Midbrain (tissue), 1 donor: ENCODE data around the gene ZBTB45.
A peak's percentile ranks its signal among the peaks of the same experiment; 100 is the strongest.

ENCODE experiments used
- DNase-seq: peaks from one replicate; lab custom pipeline; 2025; lab: John Stamatoyannopoulos, UW

Gene ZBTB45

DNA sequence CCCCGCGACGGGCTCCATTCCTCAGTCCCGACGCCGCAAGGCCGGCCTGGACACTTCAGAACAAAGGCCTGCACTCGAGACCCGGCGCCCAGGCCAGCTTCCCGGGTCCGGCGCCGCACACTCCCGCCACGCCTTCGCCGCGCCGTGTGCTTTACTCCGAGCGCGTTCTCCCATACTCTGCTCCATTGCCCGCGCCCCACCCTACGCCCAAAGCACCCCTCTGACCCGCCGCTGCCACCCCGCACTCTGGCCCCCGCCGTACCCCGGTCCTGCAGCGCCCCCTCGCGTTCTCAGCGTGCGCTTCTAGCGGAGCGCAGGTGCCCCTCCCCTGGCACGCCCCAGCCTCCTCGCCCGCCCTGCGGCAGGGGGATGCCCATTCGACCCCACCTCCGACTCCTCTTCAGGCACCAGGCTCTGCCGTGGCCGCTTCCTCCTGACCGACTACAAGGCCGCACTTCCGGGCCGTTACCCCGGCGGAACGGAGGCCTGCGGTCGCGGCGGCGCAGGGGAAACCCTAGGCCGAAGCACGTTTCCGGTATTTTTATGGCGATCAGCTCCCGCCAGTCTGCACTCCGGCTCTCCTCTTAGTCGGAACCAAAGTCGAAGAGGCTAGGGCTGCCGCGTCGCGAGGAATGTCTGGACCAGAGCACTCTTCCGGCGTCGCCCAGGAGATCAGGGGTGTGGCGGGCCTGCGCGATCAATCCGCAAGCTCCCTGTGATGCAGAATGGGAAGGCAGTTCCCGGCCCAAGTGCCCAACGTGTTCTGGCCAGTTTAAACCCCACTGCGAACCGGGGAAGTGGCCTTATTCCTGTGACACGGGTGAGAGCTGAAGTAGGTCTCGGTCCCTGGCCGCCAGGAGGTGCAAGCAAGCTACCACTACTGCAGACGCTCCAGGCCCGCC is at the start of gene ZBTB45:
TSS of gene ZBTB45 (minus strand) at position 456 of the 902 bp plus-strand sequence. CDS start 2,137 bp downstream, outside the sequence.
- DNase-seq, result peak; percentile 95

DNA sequence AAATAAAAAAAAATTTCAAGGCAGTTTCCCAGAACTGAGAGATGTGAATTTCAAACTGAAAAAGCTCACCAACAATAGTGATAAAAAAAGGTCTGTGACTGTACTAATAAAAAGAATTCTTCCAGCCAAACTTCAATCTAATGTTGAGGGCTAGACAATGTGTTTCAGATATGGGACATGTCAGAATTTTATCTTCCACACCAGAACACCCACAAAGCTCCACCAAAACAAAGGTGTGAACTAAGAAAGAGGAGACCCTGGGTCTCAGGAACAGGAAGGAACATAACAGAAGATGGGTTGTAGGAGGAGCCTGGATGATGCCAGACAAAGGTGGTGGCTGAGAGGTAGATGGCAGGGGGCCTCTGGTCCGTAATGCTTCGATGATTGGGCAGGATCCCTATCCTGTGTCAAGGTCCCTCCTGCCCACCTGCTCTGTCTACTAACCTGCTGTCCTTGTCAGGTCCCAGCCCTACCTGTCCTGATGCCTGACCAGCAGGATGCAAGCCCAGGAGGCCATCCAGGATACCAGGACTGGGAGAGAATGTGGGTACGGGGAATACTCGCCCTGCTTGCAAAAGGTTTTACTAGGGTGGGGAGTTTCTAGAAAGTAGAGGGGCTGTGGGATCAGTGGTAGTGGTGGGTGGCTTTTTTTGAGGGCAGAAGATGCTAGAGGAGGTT is 49.0 kb upstream of the ZBTB45 start:
- no peak for DNase-seq

DNA sequence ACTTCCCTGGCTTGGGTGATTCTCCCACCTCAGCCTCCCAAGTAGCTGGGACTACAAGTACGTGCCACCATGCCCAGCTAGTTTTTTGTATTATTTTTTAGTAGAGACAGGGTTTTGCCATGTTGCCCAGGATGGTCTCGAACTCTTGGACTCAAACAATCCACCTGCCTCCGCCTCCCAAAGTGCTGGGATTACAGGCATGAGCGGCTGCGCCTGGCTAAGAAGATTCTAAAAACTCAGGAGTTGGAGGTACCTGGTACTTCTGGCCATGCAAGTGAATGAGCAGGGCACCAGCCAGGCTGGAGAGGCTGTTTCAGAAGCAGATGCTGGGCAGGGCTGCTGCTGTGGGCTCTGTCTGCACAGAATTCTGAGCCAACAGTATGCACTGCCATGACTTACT is 47.4 kb upstream of the ZBTB45 start:
- DNase-seq, result no peak

DNA sequence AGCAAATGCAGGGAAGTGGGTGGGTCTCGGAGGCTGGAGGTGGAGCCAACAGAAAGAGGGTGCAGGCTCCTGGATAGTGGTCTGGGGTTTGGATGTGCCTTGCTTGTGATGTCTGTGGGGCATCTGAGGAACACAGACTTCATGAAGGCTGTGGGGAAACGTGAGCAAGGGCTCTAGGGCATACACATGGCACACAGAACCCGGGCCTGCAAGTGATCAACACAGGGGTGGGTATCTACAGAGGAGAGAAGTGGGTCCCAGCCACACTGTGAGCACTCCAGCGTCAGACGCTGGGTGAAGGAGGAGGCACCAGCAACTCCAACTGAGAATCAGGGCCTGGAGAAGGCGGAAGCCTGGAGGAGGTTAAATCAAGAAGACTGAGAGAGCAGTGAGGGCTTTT is 44.2 kb upstream of the ZBTB45 start:
- no peak for DNase-seq

DNA sequence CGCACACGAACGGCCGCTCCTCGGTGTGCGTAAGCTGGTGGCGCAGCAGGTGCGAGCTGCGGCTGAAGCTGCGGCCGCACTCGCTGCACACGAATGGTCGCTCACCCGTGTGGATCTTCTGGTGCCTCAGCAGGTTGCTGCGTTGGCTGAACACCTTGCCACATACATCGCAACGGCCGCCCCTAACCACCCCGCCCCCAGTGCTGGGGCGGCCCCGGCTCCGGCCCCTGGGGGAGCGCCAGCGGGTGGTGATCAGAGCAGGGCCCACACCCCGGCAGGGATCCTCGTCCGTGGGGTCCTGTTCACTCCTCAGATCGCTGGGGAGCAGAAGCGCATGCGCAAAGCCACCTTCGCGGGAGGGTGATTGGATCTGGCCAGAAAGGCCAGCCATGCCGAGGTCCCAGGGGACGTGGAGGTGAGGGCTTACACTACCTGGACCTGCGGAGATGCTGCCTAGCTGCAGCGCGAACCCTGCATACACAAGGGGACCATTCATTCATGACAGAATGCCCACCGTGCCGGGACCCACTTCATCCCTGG is 43.5 kb upstream of the ZBTB45 start:
- DNase-seq, result no peak

DNA sequence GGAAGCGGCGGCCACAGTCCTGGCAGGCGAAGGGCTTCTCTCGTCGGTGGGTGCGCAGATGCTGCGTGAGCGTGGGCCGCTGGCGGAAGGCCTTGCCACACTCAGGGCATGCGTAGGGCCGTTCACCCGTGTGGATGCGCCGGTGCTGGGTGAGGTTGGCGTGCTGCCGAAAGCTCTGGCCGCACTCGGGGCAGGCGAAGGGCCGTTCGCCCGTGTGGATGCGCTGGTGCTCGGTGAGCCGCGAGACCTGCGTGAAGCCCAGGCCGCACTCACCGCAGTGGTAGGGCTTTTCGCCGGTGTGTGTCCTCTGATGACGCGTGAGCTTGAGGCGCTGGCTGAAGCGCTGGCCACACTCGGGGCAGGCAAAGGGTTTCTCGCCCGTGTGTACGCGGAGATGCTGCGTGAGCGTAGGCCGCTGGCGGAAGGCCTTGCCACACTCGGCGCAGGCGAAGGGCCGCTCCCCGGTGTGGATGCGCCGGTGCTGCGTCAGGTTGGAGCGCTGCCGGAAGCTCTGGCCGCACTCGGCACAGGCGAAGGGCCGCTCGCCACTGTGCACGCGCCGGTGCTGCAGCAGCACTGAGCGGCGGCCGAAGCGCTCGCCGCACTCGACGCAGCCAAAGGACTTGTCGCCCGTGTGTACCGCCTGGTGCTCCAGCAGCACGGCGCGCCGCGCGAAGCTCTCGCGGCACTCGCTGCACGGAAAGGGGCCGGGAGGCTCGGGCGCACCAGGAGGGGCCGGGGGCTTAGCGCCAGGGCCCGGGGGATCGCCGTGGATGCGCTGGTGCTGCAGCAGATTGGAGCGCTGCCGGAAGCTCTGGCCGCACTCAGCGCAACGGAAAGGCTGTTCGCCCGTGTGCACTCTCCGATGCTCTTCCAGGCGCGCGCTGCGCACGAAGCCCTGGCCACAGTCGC is 42.8 kb upstream of the ZBTB45 start:
- no peak for DNase-seq

DNA sequence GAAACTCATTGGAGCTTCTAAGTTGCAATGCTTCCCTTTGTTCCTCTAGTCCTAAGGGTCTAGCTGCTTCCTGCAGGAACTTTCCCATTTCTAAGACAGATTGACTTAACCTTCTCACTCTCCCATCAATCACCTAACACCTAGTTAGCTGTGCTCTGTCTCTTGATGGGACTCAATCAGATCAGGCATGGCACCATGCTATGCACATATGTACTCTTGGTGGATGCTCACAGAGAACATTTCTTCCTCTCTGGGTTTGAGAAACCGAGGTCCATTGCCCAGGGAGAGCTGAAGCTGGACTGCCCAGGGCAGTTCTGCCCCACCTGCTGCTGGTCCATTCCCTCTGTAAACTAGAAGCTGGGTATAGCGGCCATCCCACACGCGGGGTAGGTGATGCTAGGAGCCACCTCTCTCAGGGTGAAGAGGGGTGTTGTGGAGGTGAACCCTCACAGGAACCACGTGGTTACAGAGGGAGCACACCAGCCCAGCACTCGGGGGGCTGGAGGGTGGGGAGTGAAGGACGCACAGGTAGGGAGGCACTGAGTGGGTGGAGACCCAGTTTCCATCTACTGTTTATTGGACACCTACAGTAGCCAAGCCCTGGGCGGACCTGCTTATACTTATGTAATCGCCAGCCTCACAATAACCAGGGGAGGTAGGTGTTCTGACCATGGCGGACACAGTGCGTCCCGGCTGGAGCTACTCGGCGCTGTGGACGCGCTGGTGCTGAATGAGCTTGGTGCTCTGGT is 41.9 kb upstream of the ZBTB45 start:
- no peak for DNase-seq

DNA sequence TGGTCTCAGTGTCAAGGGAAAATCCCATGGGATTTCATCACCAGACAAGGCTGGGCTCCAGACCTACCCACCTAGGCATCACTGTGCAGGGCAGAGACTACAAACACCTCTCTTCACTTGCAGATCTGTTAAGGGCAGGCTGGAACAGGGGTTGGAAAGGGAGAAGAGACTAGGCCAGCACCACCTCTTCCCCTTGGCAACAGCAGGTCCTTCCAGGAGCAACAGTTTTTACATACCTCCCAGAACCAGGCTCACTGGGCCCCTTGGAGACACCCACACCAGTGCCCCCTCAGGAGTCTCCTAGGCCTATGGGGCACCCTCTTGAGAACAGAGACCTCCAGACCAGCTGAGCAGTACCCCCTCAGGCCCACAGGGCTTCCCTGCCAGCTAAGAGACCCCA is 41.3 kb upstream of the ZBTB45 start:
- no peak for DNase-seq

DNA sequence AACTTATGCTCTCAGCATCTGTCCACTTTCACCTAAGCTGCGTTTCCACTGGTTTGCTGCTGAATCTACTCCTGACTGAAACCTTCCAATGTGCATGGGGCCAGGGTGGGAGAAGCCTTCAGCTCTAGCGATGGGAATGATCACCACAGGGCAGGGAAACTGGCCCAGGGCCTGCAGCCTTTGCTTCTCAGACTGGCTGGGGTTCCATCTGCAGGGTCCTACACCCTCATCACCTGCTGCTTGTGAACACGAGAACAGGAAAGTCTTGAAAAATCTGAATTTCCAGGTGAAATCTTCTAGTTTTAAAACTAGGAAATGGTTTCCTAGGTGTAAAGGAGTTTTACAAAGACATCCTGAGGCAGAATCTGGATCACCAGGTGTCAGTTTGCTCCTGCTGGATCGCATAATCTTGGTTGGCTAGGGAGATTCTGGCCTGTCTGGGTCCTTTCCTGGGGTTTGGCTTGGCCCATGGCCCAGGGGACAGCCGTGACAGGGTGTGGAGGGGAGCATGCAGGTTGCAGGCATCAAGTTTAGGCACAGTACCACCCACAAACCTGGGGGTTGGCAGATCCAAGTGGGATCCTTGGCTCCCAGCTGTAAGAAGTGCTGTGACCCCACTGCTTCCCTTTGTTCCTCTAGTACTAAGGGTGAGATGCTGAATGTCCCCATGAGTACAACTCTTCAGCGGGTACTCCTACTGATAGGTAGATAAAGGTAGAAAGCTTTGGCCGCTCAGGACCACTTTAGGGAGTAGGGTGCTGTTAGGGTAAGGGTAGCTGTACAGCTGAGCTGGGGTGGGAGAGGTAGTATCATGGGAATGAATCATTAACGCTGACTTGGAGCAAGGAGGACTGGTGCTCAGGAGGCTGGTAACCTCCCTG is 40.6 kb upstream of the ZBTB45 start:
- DNase-seq, result no peak

DNA sequence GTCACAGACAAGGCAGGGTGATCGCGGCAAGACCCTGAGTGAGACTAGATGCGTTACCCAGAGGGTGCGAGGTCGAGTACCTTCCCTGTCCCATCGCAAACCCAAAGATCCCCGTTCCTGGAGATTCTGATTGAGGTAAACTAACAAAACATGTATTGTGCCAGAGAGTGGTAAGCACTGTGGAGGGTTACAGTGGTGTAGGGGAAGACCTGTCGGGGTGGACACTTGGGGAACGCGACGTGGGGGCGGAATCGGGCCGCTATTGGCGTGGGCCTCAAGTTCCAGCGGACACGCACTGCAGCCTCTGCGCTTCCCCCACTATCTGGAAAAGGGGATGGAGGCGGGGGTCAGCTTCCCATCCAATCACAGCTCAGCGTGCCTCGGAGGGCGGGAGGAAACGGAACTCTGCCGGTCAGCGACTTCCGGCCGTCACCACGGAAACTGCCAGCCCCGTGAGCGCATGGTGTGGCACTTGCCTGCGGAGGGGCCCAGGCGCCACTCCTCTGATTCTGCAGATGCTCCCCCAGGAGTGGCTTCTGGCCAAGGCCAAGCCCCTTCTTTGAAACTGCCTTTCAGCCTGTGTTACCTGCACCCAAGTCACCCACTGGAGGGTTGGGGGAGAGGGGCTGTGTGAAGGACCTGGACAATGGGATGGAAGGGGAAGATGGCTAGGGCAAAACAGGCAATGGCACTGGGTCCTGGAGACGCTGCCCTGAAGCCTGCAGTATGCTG is 39.8 kb upstream of the ZBTB45 start:
- no peak for DNase-seq

DNA sequence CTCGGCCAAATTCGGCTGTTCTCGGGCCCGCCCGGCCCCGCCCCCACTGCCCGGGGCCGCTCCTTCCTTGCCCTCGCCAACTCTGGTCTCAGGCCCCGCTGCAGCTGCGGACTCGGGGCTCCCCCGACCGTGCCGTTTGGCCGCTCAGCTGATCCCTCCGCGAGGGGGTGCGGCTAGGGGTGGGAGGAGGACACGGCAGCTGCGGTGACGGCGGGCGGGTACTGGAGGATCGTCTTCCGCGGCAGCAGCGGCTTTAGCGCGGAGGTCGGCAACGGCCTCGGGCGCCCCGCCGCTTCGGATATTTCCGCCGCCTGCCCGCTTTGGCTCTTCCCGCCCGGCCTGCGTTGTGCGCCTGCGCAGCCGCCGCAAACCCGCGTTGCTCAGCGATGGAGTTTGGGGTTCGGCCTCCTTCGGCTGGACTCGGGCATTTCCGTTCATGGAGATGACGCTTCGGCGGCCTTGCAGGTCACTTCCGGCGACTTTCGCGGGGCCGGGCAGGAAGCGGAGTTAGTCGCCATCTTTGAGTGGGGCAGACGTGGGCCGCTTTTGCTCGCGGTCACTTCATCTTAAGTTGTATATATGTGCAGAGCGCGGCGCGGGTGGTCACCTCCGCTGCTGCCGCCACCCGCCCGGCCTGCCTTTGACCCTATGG is 39.1 kb upstream of the ZBTB45 start:
- no peak for DNase-seq

DNA sequence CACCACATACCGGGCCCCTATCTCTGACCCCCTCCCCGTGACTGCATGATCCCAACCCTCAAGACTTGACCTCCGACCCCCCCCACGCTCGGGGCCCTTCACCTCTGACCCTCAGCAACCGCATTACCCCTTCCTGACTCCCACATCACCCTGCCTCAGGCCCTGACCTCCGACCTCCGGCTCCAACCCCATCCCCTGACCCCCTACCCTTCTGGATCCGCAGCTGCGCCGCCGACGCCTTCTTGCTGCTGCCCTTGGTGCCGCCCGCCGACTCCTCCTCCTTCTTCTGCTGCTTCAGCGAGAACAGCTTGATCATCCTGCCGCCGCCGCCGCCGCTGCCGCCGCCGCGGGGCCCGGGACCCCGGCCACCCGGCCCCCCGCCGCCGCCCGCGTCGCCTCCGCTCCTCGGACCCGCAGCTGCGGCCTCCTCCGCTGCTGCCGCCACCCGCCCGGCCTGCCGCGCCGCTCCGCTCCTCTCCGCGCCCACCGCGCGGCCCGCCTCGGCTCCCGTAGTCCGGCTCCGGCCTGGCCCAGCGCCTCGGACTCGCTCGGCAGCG is 38.5 kb upstream of the ZBTB45 start, which contains the start of gene UBE2M:
TSS of gene UBE2M (minus strand) at position 546 of the 557 bp plus-strand sequence. CDS start at position 316, 230 bp downstream.
- DNase-seq, result no peak

DNA sequence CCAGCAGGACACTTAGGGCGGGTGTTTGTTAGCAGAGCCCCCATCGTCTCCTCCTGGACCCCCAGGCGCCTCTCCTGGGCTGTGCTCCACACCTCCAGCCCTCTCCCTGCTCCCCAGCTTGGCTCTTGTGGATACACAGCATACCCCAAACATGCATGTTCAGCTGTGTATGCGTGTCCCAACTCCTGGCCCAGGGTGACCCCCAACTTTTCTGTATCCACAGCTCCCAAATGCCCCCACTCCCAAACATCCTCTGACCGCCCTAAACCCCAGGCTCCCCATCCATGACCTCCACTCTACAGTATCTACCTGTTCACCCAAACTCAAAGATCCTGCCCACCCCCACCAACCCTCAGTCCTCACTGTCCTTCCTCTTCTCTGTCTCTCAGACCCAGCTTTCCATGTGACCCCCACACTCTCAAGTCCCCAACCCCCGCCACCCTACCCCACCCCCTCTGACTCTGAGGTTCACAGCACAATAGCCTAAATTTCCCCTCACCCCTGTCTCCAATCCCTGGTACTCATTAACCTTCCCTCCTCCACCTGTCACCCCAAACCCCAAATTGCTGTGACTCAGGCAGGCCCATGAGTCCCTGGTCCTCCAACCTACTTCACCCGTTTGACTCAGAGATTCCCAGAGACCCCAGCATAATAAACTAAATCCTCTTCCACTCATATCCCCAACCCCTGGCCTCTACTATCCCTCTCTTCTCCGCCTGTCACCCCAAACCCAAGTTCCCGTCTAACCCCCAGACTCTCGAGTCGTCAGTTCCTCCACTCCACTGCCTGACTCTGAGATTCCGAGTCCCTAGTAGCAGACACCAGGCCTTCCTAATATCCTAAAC is 37.8 kb upstream of the ZBTB45 start:
- no peak for DNase-seq

DNA sequence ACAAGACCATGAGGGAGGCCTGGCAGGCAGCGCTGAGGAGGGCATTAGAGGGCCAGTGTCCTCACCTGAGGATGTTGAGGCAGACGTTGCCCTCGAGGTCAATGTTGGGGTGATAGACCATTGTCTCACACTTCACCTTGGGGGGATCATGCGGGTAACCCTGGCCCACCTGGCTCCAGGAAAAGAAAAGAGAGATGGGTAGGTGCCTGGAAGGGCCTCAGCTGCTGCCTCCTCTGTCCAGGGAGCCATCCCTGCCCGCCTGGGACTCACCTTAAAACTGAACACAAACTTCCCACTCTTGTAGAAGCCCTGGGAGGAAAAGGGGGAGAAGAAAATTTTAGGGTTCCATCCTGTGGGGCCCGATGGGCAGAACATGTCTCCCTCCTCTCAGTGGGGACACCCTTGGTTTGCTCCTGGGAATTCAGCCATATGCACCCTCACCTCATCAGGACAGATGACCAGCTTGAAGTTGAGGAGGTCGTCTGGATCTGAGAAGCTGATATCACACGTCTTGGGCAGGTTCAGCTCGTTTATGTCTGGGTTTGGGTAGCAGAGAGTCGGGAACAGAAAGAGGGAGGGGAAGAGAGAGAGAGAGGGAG is 37.1 kb upstream of the ZBTB45 start:
- DNase-seq, result no peak

DNA sequence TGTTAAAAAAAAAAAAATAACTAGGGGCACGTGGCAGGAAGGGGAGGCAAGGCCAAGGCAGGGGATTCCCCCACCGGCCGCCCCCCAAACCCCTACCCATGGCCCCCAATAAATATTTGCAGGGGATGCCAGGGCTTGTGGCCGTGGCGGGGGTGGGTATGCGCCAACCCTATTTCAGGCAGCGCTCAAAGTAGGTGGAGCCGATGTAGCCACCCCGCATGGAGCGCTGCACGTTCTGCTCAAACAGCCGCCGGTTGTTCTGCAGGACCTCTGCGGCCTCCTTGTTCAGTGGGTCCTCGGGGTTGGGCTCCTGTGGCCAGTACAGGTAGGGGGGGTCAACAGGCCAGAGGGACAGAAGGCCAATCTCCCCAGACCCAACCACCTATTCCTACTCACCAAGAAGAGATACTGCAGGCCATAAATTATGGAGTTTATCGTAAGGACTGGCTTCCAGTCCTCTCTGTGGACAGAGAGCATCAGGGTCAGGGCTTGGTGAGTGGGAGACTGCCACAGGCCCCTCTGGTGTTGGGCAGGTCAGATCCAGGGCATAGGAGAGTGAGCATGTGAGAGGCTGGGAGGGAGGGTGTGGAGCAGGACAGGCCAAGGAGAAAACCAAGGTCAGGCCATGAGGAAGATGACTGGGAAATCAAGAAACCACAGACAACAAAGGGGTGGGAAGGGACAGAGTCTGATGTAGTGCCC is 36.5 kb upstream of the ZBTB45 start:
- DNase-seq, result no peak

DNA sequence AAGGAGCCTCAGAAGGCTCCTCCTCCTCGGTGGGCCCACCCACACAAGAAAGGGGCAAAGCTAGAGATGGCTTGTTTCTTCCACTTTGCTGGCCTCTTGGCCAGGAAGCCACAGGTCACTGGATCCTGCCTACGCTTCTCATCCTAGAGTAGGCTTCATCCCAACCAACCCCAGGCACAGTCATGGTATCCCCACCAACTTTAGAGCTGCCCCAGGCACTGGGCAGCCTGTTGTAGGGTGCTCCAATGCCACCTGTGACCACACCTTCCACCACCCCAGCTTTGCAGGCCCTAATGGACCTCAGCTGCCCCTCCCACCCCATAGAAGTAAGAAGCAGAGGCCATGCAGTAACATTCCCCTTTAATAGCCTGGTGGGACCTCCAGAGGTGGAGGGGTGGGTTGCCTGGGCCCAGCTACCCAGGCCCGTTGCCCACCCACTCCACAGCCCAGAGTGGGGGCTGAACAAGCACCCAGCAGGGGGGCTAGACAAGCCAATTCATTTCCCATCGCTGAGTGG is 35.8 kb upstream of the ZBTB45 start:
- no peak for DNase-seq
